ENCODE measurements around the gene SMCP.

The SMCP gene

GRCh38 chr1:152888126-152888525 is 10.0 kb downstream of the SMCP start:
- no peak for DNase-seq

DNA sequence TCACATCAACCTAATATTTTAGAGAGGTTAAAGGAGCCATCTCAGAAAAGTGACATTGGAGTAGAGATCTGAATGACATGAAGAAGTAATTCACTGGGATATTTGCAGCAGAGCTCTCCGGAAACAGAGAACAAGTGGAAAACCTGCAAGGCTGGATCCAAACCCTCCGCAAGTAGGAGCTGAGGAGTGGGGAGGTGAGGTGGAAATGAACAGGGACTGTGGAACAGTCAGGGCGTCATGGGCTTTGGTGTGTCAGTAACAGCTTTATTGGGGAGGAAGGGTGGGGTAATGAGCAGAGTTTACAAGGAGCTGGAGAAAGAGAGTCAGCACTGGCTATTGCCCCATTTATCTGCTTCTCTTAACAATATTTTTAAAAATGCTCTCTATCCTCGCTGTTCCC is 20.9 kb downstream of the SMCP start:
- DNase-seq: no peak

- DNase-seq: no peak
These were observed 21.8 kb downstream of the SMCP start for GRCh38 chr1:152899883-152900282.

DNA sequence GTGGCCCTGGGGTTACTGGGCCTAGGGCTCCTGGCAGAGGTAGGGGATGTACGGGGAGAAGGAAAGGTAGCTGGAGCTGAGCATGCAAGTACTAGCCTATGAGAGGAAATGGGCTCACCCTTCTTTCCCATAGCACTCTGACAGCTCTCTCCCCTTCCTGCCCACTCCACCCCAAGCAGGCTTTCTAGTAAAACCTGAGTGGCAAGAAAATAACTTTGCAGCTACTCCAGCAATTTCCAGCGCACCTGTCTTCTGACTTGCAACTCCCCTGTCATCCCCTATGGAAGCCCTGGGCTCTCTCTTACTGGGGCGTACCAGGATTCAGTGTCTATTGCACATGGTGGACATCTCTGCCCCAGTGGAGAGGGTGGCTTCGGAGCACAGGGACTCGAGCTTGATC is 23.5 kb downstream of the SMCP start:
- DNase-seq: no peak

DNA sequence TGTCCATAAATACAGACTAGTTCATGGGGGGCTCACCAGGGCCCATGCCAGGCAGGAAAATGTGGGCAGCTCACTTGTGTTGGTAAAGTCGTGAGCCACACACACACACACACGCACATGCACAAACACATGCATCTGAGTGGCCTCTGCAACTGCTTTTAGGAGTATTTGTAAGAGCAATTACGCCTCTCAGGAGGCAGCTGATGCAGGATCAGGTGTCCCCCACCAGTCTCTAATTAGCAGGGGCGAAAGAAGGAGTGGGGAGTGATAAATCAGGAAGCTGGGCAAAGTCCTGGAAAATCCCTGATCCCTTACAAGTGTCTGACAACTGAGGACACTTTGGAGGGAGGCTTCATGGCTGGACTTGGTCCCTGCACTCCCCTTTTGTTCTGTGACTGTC is 24.5 kb downstream of the SMCP start:
- peak; percentile 38 for DNase-seq

GRCh38 chr1:152904688-152905440 is 26.7 kb downstream of the SMCP start:
- no peak for DNase-seq

DNA sequence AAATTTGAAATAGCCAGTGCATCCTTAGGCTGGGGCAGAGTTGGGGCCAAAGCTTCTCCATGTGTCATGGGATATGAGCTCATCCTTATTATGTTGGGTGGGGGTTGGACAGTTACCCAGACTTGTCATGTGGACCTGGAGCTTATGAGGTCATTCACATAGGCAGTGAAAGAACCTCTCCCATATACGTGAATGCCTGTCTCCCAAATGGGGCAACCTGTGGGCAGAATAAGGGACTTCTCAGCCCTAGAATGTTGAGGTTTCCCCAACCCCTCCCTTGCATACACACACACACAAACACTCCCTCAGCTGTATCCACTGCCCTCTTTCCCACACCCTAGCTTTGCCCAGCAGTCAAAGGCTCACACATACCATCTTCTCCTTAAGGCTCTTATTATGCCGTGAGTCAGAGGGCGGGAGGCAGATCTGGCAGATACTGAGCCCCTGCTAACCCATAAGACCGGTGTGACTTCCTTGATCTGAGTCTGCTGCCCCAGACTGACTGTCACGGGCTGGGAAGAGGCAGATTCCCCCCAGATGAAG is 28.0 kb downstream of the SMCP start:
- no peak for DNase-seq

- no peak for DNase-seq
These were observed 29.8 kb downstream of the SMCP start, which contains the start of gene IVL for GRCh38 chr1:152907686-152908601. TSS of gene IVL (plus strand) at chr1:152908546. CDS start at chr1:152909798, 1,252 bp downstream.

DNA sequence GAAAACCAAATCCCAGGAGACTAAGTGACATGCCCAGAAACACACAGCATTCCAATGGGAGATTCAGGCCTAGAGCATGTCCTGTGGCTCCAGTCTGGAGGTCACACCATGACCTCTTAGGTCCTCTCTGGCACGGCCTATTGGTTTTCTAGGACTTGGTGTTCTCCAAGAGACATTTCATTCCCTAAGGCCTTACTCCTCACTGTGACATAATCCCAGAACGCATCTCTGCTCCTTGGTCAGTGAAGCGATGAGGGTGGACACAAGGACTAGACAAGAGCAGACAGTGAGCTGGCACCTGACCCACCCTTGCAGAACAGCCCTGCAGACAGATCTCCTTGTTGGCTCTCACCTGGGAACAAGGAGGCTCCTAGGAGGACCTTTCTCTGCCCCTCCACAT is 31.1 kb downstream of the SMCP start:
- DNase-seq: no peak

DNA sequence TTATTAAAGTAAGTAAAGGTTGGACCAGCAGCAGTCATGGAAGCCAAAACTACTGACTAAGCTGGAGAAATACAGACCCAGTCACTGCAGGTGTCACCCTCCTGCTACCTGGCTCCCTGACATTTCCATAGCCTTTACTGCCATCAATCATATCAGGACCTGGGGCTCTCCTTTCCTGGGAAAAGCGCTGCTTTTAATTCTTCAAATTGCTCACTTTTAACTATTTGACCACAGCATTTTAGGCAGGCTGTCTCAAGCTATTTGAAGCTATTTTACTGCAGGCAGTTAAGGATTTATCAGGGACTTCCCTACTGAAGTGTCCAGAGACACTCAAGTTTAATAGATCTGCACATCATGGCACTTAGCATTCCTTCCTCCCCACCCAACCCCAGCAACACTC is 34.3 kb downstream of the SMCP start:
- DNase-seq: no peak

GRCh38 chr1:152912900-152913299 is 34.8 kb downstream of the SMCP start:
- no peak for DNase-seq

DNA sequence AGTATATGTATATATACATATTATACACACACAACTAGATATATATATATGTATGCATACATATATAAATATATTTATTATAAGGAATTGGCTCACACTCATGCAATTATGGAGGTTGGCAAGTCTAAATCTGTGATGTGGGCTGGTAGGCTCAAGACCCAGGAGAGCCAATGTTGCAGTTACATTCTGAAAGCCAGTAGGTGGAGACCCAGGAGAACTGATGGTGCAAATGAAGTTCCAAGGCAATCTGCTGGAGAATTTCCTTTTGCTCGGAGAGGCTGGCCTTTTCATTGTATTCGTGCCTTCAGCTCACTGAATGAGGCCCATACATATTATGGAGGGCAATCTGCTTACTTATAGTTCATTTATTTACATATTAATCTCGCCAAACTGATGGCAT is 39.7 kb downstream of the SMCP start:
- peak; percentile 52 for DNase-seq

- DNase-seq: no peak
These were observed 40.9 kb downstream of the SMCP start for GRCh38 chr1:152919071-152919470.

GRCh38 chr1:152924191-152924590 is 46.1 kb downstream of the SMCP start:
- DNase-seq: no peak

DNA sequence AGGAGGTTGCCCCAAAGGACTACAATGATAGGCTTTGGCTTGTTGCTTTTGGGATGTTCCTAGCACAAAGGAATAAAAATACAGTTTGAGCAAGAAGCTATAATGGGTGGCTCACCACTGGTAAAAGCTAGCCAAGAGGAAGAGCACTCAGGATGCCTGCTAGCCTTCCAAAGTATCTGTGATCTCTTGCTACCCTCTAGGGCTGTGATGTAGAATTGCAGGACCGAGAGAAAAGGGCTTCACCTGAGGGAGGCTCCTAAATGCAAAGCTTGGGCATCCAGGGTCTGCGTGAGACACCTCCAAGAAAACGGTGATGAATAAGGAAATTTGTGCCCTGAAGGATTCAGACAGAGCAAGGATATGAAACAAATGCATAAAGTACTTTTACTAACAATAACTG is 48.0 kb downstream of the SMCP start:
- DNase-seq: no peak

DNA sequence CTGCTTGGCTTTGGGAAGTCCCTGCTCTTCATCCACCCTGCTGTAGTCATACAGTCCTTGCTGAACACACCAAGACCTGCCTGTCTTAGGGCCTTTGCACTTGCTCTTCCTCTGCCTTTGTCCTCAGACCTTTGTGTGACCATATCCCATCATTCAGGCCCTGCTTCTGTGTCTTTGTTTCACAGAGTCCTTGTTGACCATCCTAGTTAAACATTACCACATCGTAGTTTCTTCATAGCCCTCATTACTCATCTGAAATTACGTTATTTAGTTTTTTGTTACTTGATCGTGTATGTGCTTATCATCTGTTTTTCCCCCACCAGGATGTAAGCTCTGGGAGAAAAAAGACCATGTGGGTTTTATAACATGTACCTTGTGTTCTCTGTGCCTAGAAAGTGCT is 50.5 kb downstream of the SMCP start:
- DNase-seq: no peak

GRCh38 chr1:152932170-152932811 is 54.2 kb downstream of the SMCP start:
- DNase-seq: no peak

- DNase-seq: no peak
These were observed 55.1 kb downstream of the SMCP start for GRCh38 chr1:152933196-152933595.
